Esophagus squamous epithelium (tissue), 5 donors: ENCODE measurements around the gene SERINC4. TPM values are rescaled to one million over a fixed set of nuclear protein-coding genes. Genes with fewer than 3 reads are reported as not detected.
"Not testable (repeated sequence)": the region's sequence is repeated elsewhere in the genome, so short reads cannot be mapped to it uniquely, and the experiment has no call there.

Experiments
- DNase-seq: peaks from one replicate; lab custom pipeline; 2025; lab: John Stamatoyannopoulos, UW
- H3K27ac ChIP-seq, 4 donors: fragments of 200-600 bp; sonication (generic); one replicate each; pipeline ENCODE4 v1.5.1; 2016 to 2019; ENCODE audit warnings: mild to moderate bottlenecking in 1 of 4
- H3K27me3 ChIP-seq, 4 donors: fragments of 200-600 bp; sonication (generic); 1 replicate in 3 of 4; 2 replicates in 1 of 4; pipeline versions ENCODE4 v1.5.1 to v1.6.0; 2017 to 2021; ENCODE audit warnings: antibody characterized with exemption in 1 of 4
- H3K36me3 ChIP-seq, 3 donors: fragments of 200-600 bp; sonication (generic); one replicate each; pipeline ENCODE4 v1.5.1; 2016 to 2019
- H3K4me1 ChIP-seq, 3 donors: fragments of 200-600 bp; sonication (generic); one replicate each; pipeline ENCODE4 v1.5.1; 2017 to 2019
- H3K4me3 ChIP-seq, 4 donors: fragments of 200-600 bp; sonication (generic); 1 replicate in 3 of 4; 2 replicates in 1 of 4; pipeline ENCODE4 v1.5.1; 2016 to 2019; ENCODE audit warnings: mild to moderate bottlenecking in 2 of 4, moderate library complexity in 1 of 4
- H3K9me3 ChIP-seq, 3 donors: fragments of 200-600 bp; sonication (generic); one replicate each; pipeline ENCODE4 v1.5.1; 2016 to 2019
- CTCF ChIP-seq, 6 experiments: fragments of 450-650 bp in 4 of 6; fragments of 200-600 bp in 2 of 6; sonication (generic) in 2 of 6; IDR thresholded peaks; one replicate each; pipeline ENCODE4 v1.5.1; 2016 to 2019; ENCODE audit warnings: antibody characterized with exemption in 6 of 6, mild to moderate bottlenecking in 4 of 6, moderate library complexity in 4 of 6
- POLR2A ChIP-seq, 4 donors: fragments of 450-650 bp; IDR thresholded peaks; one replicate each; pipeline ENCODE4 v1.6.1; 2017; ENCODE audit warnings: antibody characterized with exemption in 4 of 4, mild to moderate bottlenecking in 4 of 4, moderate library complexity in 3 of 4
- WGBS, 2 donors: methylation state at CpG; one replicate each; pipeline ENCODE4 v1.1.5; 2018; 5-methylcytosine and 5-hydroxymethylcytosine counted together
- intact Hi-C: fragments of 100-400 bp; cut with DNase I; formaldehyde crosslinking; loops from one replicate; pipeline ENCODE4 v1.15.0; 2022
- total RNA-seq, 4 donors: library from RNA; depleted of rRNA; stranded (reverse); fragments of >200 nt; gene quantifications; one replicate each; pipeline ENCODE4 v1.1.0, GENCODE V29; 2016
- donor health status: DM: yes; HTN: yes; CAD: no.

Gene SERINC4
- total RNA-seq, 4 donors from 2014 or later: 0.19 TPM; not detected in 3

GRCh38 chr15:43763819-43764446, 36.1 kb downstream of the SERINC4 start:
- 53 to 71% methylated on average over 2 of the region's 2 CpGs for WGBS, 2 donors
- TF ChIP-seq POLR2A (IDR thresholded peaks at IDR 0.05) (no peak), CTCF (IDR thresholded peaks at IDR 0.05) (no peak)
- DNase-seq: no peak
- no peaks in the 10 kb centered on the region for H3K27me3 ChIP-seq
- peaks cover 12 to 100% (median 42%) of the 10 kb centered on the region in 3 donors for H3K36me3 ChIP-seq
- no peak overlapping the region for H3K27ac ChIP-seq
- no peak overlapping the region for H3K4me3 ChIP-seq
- intact Hi-C loops: no loop called here
- no peaks in the 10 kb centered on the region for H3K9me3 ChIP-seq
- H3K4me1 ChIP-seq: no peaks in the 10 kb centered on the region

GRCh38 chr15:43762824-43763223, 37.2 kb downstream of the SERINC4 start:
- Histone ChIP-seq H3K9me3 (no peaks in the 10 kb centered on the region), H3K4me3 (no peak overlapping the region), H3K27ac (no peak overlapping the region), H3K36me3 (peaks cover 12 to 100% (median 34%) of the 10 kb centered on the region in 3 donors), H3K27me3 (no peaks in the 10 kb centered on the region), H3K4me1 (no peaks in the 10 kb centered on the region)
- intact Hi-C loops: no loop called here
- WGBS, 2 donors: 55 to 62% methylated on average over 6 of the region's 6 CpGs
- DNase-seq: no peak
- no peak for TF ChIP-seq POLR2A (IDR thresholded peaks at IDR 0.05)
- TF ChIP-seq CTCF (IDR thresholded peaks at IDR 0.05): no peak

- 85 to 90% methylated on average over 6 of the region's 6 CpGs for WGBS, 2 donors
- peaks cover 4 to 57% (median 10%) of the 10 kb centered on the region in 3 donors for H3K36me3 ChIP-seq
Observed at GRCh38 chr15:43751885-43752284, 48.1 kb downstream of the SERINC4 start.

GRCh38 chr15:43749690-43750345, 50.2 kb downstream of the SERINC4 start:
- TF ChIP-seq CTCF (IDR thresholded peaks at IDR 0.05) (no peak), POLR2A (IDR thresholded peaks at IDR 0.05) (no peak)
- H3K36me3 ChIP-seq: peaks cover 4 to 36% (median 4%) of the 10 kb centered on the region in 3 donors
- intact Hi-C loops: no loop called here
- H3K4me3 ChIP-seq: peak overlapping the region in 3 of 4 donors; percentile 7 to 48 (median 12)
- no peak for DNase-seq
- peak overlapping the region; percentile 32 to 98 (median 46) for H3K27ac ChIP-seq
- H3K4me1 ChIP-seq: peaks cover 30 to 59% (median 33%) of the 10 kb centered on the region in 3 donors
- no peaks in the 10 kb centered on the region for H3K9me3 ChIP-seq
- H3K27me3 ChIP-seq: no peaks in the 10 kb centered on the region
- 22 to 29% methylated on average over 12 of the region's 12 CpGs for whole genome bisulfite sequencing, 2 donors

More at GRCh38 chr15:43751885-43752284, 48.1 kb downstream of the SERINC4 start:
- no peak for DNase-seq
- H3K9me3 ChIP-seq: no peaks in the 10 kb centered on the region
- no peak overlapping the region for H3K27ac ChIP-seq
- H3K4me1 ChIP-seq: peaks cover 28 to 54% (median 30%) of the 10 kb centered on the region in 3 donors
- TF ChIP-seq POLR2A (IDR thresholded peaks at IDR 0.05) (no peak), CTCF (IDR thresholded peaks at IDR 0.05) (no peak)
- intact Hi-C loops: no loop called here
- H3K4me3 ChIP-seq: no peak overlapping the region
- no peaks in the 10 kb centered on the region for H3K27me3 ChIP-seq

- Histone ChIP-seq H3K4me3 (peak overlapping the region in 2 of 4 donors; percentile 84 to 86), H3K9me3 (no peaks in the 10 kb centered on the region), H3K36me3 (peaks cover 0 to 22% (median 0%) of the 10 kb centered on the region in 3 donors), H3K27me3 (no peaks in the 10 kb centered on the region), H3K27ac (peak overlapping the region in 1 of 4 donors; percentile 98), H3K4me1 (peaks cover 30 to 59% (median 33%) of the 10 kb centered on the region in 3 donors)
- no peak for DNase-seq
- intact Hi-C loops: no loop called here
- WGBS, 2 donors: 40 to 47% methylated on average over 3 of the region's 3 CpGs
- TF ChIP-seq CTCF (IDR thresholded peaks at IDR 0.05) (no peak), POLR2A (IDR thresholded peaks at IDR 0.05) (no peak)
Observed at GRCh38 chr15:43748376-43748775, 51.6 kb downstream of the SERINC4 start.

GRCh38 chr15:43746903-43747309, 53.1 kb downstream of the SERINC4 start:
- H3K9me3 ChIP-seq, H3K27me3 ChIP-seq, H3K36me3 ChIP-seq, DNase-seq, intact Hi-C loops: not testable (repeated sequence)
- peak overlapping the region; percentile 77 to 90 (median 85) for H3K4me3 ChIP-seq
- H3K4me1 ChIP-seq: peaks cover 30 to 54% (median 33%) of the 10 kb centered on the region in 3 donors
- 0 to 4% methylated on average over 10 to 12 of the region's 12 CpGs for WGBS, 2 donors
- peak overlapping the region; percentile 93 to 98 (median 96) for H3K27ac ChIP-seq
